ENCODE measurements around the gene MTUS2.

The MTUS2 gene

GRCh38 chr13:29162638-29163235, 342.6 kb downstream of the MTUS2 start:
- intact Hi-C loops (cut with DNase I; ENCODE audit: low total_unique reads) = no loop called here
- no peak for TF ChIP-seq CTCF (IDR thresholded peaks at IDR 0.05)
- Histone ChIP-seq H3K27ac (no peak overlapping the region), H3K4me3 (no peak overlapping the region), H3K36me3 (no peaks in the 10 kb centered on the region), H3K27me3 (no peaks in the 10 kb centered on the region), H3K9me3 (no peaks in the 10 kb centered on the region), H3K4me1 (no peaks in the 10 kb centered on the region)
- DNase-seq = no peak

GRCh38 chr13:29164116-29164515, 344.0 kb downstream of the MTUS2 start:
- H3K36me3 ChIP-seq = no peaks in the 10 kb centered on the region
- no peak overlapping the region for H3K27ac ChIP-seq
- intact Hi-C loops (cut with DNase I; ENCODE audit: low total_unique reads) = no loop called here
- H3K27me3 ChIP-seq = no peaks in the 10 kb centered on the region
- TF ChIP-seq CTCF (IDR thresholded peaks at IDR 0.05) = no peak
- DNase-seq = no peak
- no peaks in the 10 kb centered on the region for H3K9me3 ChIP-seq
- no peak overlapping the region for H3K4me3 ChIP-seq
- no peaks in the 10 kb centered on the region for H3K4me1 ChIP-seq

- no peak for TF ChIP-seq CTCF (IDR thresholded peaks at IDR 0.05)
- intact Hi-C loops (cut with DNase I; ENCODE audit: low total_unique reads) = no loop called here
- H3K36me3 ChIP-seq = no peaks in the 10 kb centered on the region
- H3K4me1 ChIP-seq = no peaks in the 10 kb centered on the region
- no peaks in the 10 kb centered on the region for H3K27me3 ChIP-seq
- no peak for DNase-seq
- no peak overlapping the region for H3K4me3 ChIP-seq
- H3K9me3 ChIP-seq = no peaks in the 10 kb centered on the region
- H3K27ac ChIP-seq = no peak overlapping the region
Measured at GRCh38 chr13:29165216-29165615, 345.1 kb downstream of the MTUS2 start.

GRCh38 chr13:29165840-29166239, 345.7 kb downstream of the MTUS2 start:
- intact Hi-C loops (cut with DNase I; ENCODE audit: low total_unique reads) = no loop called here
- Histone ChIP-seq H3K4me3 (no peak overlapping the region), H3K36me3 (no peaks in the 10 kb centered on the region), H3K9me3 (no peaks in the 10 kb centered on the region), H3K4me1 (no peaks in the 10 kb centered on the region), H3K27me3 (no peaks in the 10 kb centered on the region), H3K27ac (no peak overlapping the region)
- TF ChIP-seq CTCF (IDR thresholded peaks at IDR 0.05) = no peak
- DNase-seq = no peak

GRCh38 chr13:29170436-29171082, 350.4 kb downstream of the MTUS2 start:
- intact Hi-C loops (cut with DNase I; ENCODE audit: low total_unique reads) = loop anchor here (10.0 kb wide), 1 partner anchor 1324 kb away; no protein-coding TSS in a partner anchor

More at GRCh38 chr13:29170436-29171082, 350.4 kb downstream of the MTUS2 start:
- H3K27me3 ChIP-seq = no peaks in the 10 kb centered on the region
- H3K9me3 ChIP-seq = no peaks in the 10 kb centered on the region
- H3K36me3 ChIP-seq = no peaks in the 10 kb centered on the region
- no peak overlapping the region for H3K4me3 ChIP-seq
- no peak overlapping the region for H3K27ac ChIP-seq
- H3K4me1 ChIP-seq = no peaks in the 10 kb centered on the region
- DNase-seq = no peak
- no peak for TF ChIP-seq CTCF (IDR thresholded peaks at IDR 0.05)

Data from tibial artery (tissue), 4 donors.